ENCODE results near the gene HMCES. TPM values are rescaled to one million over a fixed set of nuclear protein-coding genes. Genes with fewer than 3 reads are reported as not detected.

The HMCES gene
- polyA plus RNA-seq, 1 of the 3 experiments (the other 2 are of a cell fraction) = 32.4 TPM

DNA sequence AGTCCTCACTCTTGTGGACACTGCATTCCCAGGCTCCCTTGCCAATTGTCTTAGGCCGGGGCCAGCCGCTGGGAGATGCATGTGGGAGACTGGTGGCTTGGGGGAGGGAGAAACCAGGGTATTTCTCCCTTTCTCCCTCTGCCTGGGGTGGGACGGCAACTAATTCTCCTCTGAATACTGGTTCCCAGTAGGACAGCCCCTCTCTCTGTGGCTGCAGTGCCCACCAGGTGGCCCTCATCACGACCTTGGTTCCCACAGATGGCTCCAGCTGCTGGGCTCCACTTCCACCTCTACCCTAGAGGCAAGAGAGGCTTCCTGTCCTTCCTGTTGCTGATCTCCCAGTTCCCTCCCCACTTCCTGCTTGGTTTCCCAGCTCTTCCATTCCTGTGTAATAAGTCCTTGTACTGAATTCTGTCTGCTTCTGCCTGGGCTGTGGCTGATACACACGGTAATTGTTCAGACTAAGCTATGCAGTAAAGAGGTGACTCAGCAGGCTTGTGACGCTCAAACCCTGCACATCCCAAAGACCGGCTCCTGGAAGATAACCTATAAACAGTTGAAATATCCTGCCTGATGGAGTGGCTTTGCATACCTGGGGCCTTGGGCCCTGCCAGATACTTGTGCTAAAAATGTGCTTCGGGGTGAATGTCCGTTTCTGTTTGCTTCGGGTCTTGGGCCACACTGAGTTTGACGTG lies 49.6 kb upstream of the HMCES start (continued):
- TF ChIP-seq, protein P1, sequence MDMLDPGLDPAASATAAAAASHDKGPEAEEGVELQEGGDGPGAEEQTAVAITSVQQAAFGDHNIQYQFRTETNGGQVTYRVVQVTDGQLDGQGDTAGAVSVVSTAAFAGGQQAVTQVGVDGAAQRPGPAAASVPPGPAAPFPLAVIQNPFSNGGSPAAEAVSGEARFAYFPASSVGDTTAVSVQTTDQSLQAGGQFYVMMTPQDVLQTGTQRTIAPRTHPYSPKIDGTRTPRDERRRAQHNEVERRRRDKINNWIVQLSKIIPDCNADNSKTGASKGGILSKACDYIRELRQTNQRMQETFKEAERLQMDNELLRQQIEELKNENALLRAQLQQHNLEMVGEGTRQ (IDR thresholded peaks at IDR 0.05; ENCODE audit: borderline replicate concordance, low read depth, low read length) = no peak
- TF ChIP-seq RAD21 (IDR thresholded peaks at IDR 0.05; ENCODE audit: low read length) (no peak), GATA2 (CRISPR knock-in tag; IDR thresholded peaks at IDR 0.05) (no peak), MXI1 (IDR thresholded peaks at IDR 0.05; ENCODE audit: low read depth, low read length) (no peak), FOXJ3 (CRISPR knock-in tag; IDR thresholded peaks at IDR 0.05) (no peak), SIN3A (IDR thresholded peaks at IDR 0.05; ENCODE audit: borderline replicate concordance, low read depth, low read length) (0 out of 2 replicates have a peak, but pooled peaks have one; percentile 49), TEAD4 (IDR thresholded peaks at IDR 0.05; ENCODE audit: borderline replicate concordance, insufficient read depth) (no peak), YY1 (IDR thresholded peaks at IDR 0.05; ENCODE audit: low read depth) (no peak), SMC3 (IDR thresholded peaks at IDR 0.05; ENCODE audit: low read depth, low read length) (peak; percentile 8; the same call in 1 of the 2 replicates), CHD2 (IDR thresholded peaks at IDR 0.05; ENCODE audit: low read length, partially characterized antibody) (no peak), NFIC (IDR thresholded peaks at IDR 0.05; ENCODE audit: borderline replicate concordance) (no peak), EZH2phosphoT487 (IDR thresholded peaks at IDR 0.05; ENCODE audit: borderline replicate concordance, low read depth) (no peak), POLR2AphosphoS5 (IDR thresholded peaks at IDR 0.05; ENCODE audit: low read depth, low read length) (no peak), TAF1 (IDR thresholded peaks at IDR 0.05; ENCODE audit: borderline replicate concordance, low read depth, low read length) (peak; percentile 46; the same call in 1 of the 2 replicates), NRF1 (IDR thresholded peaks at IDR 0.05; ENCODE audit: low read depth, low read length) (no peak)
- TF ChIP-seq, protein P2, sequence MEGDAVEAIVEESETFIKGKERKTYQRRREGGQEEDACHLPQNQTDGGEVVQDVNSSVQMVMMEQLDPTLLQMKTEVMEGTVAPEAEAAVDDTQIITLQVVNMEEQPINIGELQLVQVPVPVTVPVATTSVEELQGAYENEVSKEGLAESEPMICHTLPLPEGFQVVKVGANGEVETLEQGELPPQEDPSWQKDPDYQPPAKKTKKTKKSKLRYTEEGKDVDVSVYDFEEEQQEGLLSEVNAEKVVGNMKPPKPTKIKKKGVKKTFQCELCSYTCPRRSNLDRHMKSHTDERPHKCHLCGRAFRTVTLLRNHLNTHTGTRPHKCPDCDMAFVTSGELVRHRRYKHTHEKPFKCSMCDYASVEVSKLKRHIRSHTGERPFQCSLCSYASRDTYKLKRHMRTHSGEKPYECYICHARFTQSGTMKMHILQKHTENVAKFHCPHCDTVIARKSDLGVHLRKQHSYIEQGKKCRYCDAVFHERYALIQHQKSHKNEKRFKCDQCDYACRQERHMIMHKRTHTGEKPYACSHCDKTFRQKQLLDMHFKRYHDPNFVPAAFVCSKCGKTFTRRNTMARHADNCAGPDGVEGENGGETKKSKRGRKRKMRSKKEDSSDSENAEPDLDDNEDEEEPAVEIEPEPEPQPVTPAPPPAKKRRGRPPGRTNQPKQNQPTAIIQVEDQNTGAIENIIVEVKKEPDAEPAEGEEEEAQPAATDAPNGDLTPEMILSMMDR (IDR thresholded peaks at IDR 0.05) = peak; percentile 28; the same call in 1 of the 2 replicates
- TF ChIP-seq, protein P3, sequence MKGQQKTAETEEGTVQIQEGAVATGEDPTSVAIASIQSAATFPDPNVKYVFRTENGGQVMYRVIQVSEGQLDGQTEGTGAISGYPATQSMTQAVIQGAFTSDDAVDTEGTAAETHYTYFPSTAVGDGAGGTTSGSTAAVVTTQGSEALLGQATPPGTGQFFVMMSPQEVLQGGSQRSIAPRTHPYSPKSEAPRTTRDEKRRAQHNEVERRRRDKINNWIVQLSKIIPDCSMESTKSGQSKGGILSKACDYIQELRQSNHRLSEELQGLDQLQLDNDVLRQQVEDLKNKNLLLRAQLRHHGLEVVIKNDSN (IDR thresholded peaks at IDR 0.05; ENCODE audit: borderline replicate concordance, low read depth) = no peak
